OCI-LY7 (cell line): ENCODE data around the gene CIB2. TPM values are rescaled to one million over a fixed set of nuclear protein-coding genes. Genes with fewer than 3 reads are reported as not detected.

Experiments
- BruUV-seq: library from RNA; stranded (reverse); fragments of 400-500 nt; replicated peaks from 2 replicates; lab custom pipeline; 2021; lab: Mats Ljungman, UMichigan
- CTCF ChIA-PET: fragments of 300-600 bp; sonication (Branson Sonifier 250); formaldehyde crosslinking; loops from one replicate; lab custom pipeline; 2022; ENCODE audit warnings: antibody characterized with exemption; ENCODE audit not compliant: unreplicated experiment; lab: Charles Lee
- POLR2A ChIA-PET: fragments of 300-600 bp; sonication (Branson Sonifier 250); formaldehyde crosslinking; loops from one replicate; lab custom pipeline; 2022; ENCODE audit warnings: antibody characterized with exemption; lab: Charles Lee
- DNase-seq: peaks from one replicate; pipeline ENCODE4 v3.0.0-alpha.2; 2015; ENCODE audit warnings: low spot score
- H2AFZ ChIP-seq: fragments of 200-600 bp; sonication (generic), shearing (Covaris generic); 2 replicates; pipeline ENCODE4 v1.6.1; 2014; ENCODE audit warnings: mild to moderate bottlenecking, antibody characterized with exemption, low read length, moderate library complexity
- H3K27ac ChIP-seq: fragments of 200-600 bp; sonication (generic); 2 replicates; pipeline ENCODE4 v1.5.1; 2014; ENCODE audit warnings: mixed run types, low read depth, mild to moderate bottlenecking, moderate library complexity, low read length, inconsistent platforms; ENCODE audit not compliant: poor library complexity, severe bottlenecking
- H3K36me3 ChIP-seq: fragments of 200-600 bp; sonication (generic); 2 replicates; pipeline ENCODE4 v1.6.1; 2014; ENCODE audit warnings: mild to moderate bottlenecking, antibody characterized with exemption, low read length, moderate library complexity, mixed read lengths; ENCODE audit not compliant: insufficient read depth
- H3K4me1 ChIP-seq: fragments of 200-600 bp; sonication (generic); 2 replicates; pipeline ENCODE4 v1.5.1; 2014; ENCODE audit warnings: mild to moderate bottlenecking, low read length; ENCODE audit not compliant: insufficient read depth, poor library complexity, severe bottlenecking
- H3K4me2 ChIP-seq: fragments of 200-600 bp; sonication (generic); 2 replicates; pipeline ENCODE4 v1.6.1; 2014; ENCODE audit warnings: mild to moderate bottlenecking, low read length
- H3K4me3 ChIP-seq: fragments of 200-600 bp; sonication (generic); 2 replicates; pipeline ENCODE4 v1.5.1; 2014; ENCODE audit warnings: mild to moderate bottlenecking, low read depth, low read length; ENCODE audit not compliant: poor library complexity, severe bottlenecking
- H3K79me2 ChIP-seq: fragments of 200-600 bp; sonication (generic); 2 replicates; pipeline ENCODE4 v1.6.1; 2016; ENCODE audit warnings: low read depth, mild to moderate bottlenecking, low read length, moderate library complexity, mixed read lengths; ENCODE audit not compliant: insufficient read depth
- H3K9me2 ChIP-seq: fragments of 200-600 bp; sonication (generic); 2 replicates; pipeline ENCODE4 v1.6.1; 2016; ENCODE audit warnings: mild to moderate bottlenecking, low read length, mixed read lengths; ENCODE audit not compliant: insufficient read depth
- H3K9me3 ChIP-seq: fragments of 200-600 bp; sonication (generic); 2 replicates; pipeline ENCODE4 v1.6.1; 2014; ENCODE audit warnings: mild to moderate bottlenecking, mixed run types, low read length, mixed read lengths
- H4K20me1 ChIP-seq: fragments of 200-600 bp; sonication (generic); 2 replicates; pipeline ENCODE4 v1.6.1; 2014; ENCODE audit warnings: mild to moderate bottlenecking, antibody characterized with exemption, low read length, moderate library complexity, mixed read lengths; ENCODE audit not compliant: insufficient read depth
- EZH2phosphoT487 ChIP-seq: fragments of 200-600 bp; sonication (generic); IDR thresholded peaks from 2 replicates; pipeline ENCODE4 v1.6.1; 2018; ENCODE audit warnings: low read depth, borderline replicate concordance, mild to moderate bottlenecking, mixed run types, antibody characterized with exemption, low read length, moderate library complexity, mixed read lengths
- intact Hi-C: fragments of 100-400 bp; cut with micrococcal nuclease; formaldehyde crosslinking; loops from one replicate; pipeline ENCODE4 v1.10.0; 2022; ENCODE audit not compliant: unreplicated experiment
- total RNA-seq, 2 experiments: library from RNA; depleted of rRNA in 1 of 2; stranded (reverse); fragments of >200 nt in 1 of 2; shearing (Covaris generic) in 1 of 2; gene quantifications; 2 replicates each; pipeline ENCODE4 v1.2.3, GENCODE V29; 2014 to 2022
- TF ChIP-seq, protein P1 (sequence below): fragments of 200-600 bp; sonication (generic); conservative IDR thresholded peaks from 2 replicates; pipeline ENCODE4 v1.5.1; 2014; ENCODE audit warnings: mild to moderate bottlenecking, antibody characterized with exemption, low read length, moderate library complexity, mixed read lengths

Gene CIB2
- total RNA-seq, 2 experiments from 2014 or later = 0.36 to 5.0 TPM

DNA sequence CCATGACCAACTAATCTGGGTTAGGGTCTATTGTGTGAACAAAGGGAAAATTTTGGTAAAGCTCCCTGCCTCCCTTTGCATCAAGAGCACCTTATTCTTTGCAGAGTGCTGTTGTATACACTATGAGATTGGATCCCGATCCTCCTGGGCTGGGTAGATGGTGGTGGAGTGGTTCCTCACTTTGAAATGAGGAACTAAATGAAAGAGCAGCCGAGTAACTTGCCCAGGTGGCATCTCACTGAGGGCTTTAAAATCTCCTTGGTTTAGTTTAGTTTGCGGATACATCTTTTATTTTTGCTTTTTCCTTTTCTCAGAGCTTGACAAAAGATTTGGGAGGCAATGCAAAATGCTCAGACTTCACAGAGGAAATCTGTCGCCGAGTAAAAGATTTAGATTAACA, 37.4 kb upstream of the CIB2 start:
- DNase-seq = peak; percentile 64
- POLR2A ChIA-PET = interaction anchor here (1.4 kb wide), 1 partner anchor 13 kb away, joined by 3 read pairs; no protein-coding TSS in a partner anchor

DNA sequence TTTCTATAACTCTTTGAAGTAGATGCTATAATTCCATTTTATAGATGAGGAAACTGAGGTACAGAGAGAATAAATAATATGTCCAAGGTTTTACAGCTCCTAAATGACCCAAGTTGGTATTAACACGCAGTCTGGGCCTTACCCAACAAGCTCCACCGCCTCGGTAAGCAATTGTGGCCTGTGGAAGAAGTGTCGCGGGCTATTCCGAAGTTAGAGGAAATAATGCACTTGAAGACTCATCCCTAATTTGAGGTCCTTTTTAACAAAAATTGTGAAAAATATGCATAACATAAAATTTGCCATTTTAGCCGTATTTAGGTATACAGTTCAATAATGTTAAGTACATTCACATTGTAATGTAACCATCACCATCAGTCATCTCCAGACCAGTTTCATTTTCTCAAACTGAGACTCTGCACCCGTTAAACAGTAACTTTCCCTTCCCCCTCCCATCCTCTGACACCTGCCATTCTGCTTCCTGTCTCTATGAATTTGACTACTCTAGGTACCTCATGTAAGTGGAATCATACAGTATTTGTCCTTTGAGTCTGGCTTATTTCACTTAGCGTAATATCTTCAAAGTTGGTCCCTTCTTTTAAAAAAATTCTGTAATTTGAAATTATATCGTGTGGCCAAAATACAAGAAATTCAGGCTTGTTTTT, 36.1 kb upstream of the CIB2 start:
- no peak for TF ChIP-seq EZH2phosphoT487
- TF ChIP-seq, protein P1, sequence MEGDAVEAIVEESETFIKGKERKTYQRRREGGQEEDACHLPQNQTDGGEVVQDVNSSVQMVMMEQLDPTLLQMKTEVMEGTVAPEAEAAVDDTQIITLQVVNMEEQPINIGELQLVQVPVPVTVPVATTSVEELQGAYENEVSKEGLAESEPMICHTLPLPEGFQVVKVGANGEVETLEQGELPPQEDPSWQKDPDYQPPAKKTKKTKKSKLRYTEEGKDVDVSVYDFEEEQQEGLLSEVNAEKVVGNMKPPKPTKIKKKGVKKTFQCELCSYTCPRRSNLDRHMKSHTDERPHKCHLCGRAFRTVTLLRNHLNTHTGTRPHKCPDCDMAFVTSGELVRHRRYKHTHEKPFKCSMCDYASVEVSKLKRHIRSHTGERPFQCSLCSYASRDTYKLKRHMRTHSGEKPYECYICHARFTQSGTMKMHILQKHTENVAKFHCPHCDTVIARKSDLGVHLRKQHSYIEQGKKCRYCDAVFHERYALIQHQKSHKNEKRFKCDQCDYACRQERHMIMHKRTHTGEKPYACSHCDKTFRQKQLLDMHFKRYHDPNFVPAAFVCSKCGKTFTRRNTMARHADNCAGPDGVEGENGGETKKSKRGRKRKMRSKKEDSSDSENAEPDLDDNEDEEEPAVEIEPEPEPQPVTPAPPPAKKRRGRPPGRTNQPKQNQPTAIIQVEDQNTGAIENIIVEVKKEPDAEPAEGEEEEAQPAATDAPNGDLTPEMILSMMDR = no peak
- Histone ChIP-seq H3K9me2 (no peaks in the 10 kb centered on the region), H3K4me1 (peaks cover 58% of the 10 kb centered on the region), H3K4me3 (peak overlapping the region; percentile 28), H3K79me2 (peaks cover 10% of the 10 kb centered on the region; the same call in 1 of the 2 replicates), H3K9me3 (peaks cover 5% of the 10 kb centered on the region; the same call in 1 of the 2 replicates), H4K20me1 (no peaks in the 10 kb centered on the region), H3K4me2 (peak overlapping the region; percentile 65), H2AFZ (no peak overlapping the region), H3K36me3 (peaks cover 97% of the 10 kb centered on the region), H3K27ac (peak overlapping the region; percentile 94)
- intact Hi-C loops = no loop called here
- ChIA-PET CTCF (interaction anchor here (1.0 kb wide), 1 partner anchor 17 kb away, joined by 3 read pairs; no protein-coding TSS in a partner anchor), POLR2A (interaction anchor here (0.7 kb wide), 4 partner anchors 15 to 89 kb away, joined by 3 to 4 read pairs (median 3); no protein-coding TSS in a partner anchor)
- peak; percentile 84 for DNase-seq
- no TSS peak for BruUV-seq

More for the DNA sequence above, 37.4 kb upstream of the CIB2 start:
- H3K27ac ChIP-seq = peak overlapping the region; percentile 94
- peaks cover 64% of the 10 kb centered on the region for H3K4me1 ChIP-seq
- CTCF ChIA-PET = no interaction called here
- no peak overlapping the region; the same call in 1 of the 2 replicates for H2AFZ ChIP-seq
- no peaks in the 10 kb centered on the region for H4K20me1 ChIP-seq
- H3K9me3 ChIP-seq = peaks cover 9% of the 10 kb centered on the region; the same call in 1 of the 2 replicates
- no peaks in the 10 kb centered on the region for H3K9me2 ChIP-seq
- no TSS peak for BruUV-seq
- TF ChIP-seq, protein P1 = no peak
- TF ChIP-seq EZH2phosphoT487 = no peak
- intact Hi-C loops = no loop called here
- H3K36me3 ChIP-seq = peaks cover 94% of the 10 kb centered on the region
- peak overlapping the region; percentile 65 for H3K4me2 ChIP-seq
- H3K79me2 ChIP-seq = peaks cover 10% of the 10 kb centered on the region; the same call in 1 of the 2 replicates
- peak overlapping the region; percentile 3 for H3K4me3 ChIP-seq

DNA sequence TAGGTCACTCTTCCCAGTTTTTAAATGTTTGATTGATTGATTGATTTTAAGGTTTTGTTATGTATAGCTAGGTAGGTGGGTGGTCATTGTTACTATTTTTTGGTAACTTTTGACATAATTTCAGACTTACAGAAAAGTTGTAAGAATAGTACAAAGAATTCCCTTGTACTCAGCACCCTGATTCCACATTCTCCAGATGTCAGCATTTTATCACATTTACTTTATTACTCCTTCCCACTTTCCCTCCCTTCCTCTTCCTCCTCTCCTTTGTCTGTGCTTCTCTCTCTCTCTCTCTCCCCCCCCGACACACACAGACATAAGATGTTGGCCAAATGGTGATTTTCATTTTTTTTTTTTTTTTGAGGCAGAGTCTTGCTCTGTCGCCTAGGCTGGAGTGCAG, 32.8 kb upstream of the CIB2 start:
- H3K9me3 ChIP-seq = no peaks in the 10 kb centered on the region
- CTCF ChIA-PET = no interaction called here

More for the DNA sequence above, 32.8 kb upstream of the CIB2 start:
- Histone ChIP-seq H3K27ac (no peak overlapping the region), H3K36me3 (peaks cover 96% of the 10 kb centered on the region), H3K79me2 (peaks cover 3% of the 10 kb centered on the region; the same call in 1 of the 2 replicates), H3K4me3 (no peak overlapping the region), H4K20me1 (no peaks in the 10 kb centered on the region), H2AFZ (no peak overlapping the region), H3K9me2 (no peaks in the 10 kb centered on the region), H3K4me1 (peaks cover 26% of the 10 kb centered on the region), H3K4me2 (no peak overlapping the region)
- TF ChIP-seq EZH2phosphoT487 = no peak
- TF ChIP-seq, protein P1 = no peak
- BruUV-seq = no TSS peak
- intact Hi-C loops = no loop called here
- no peak for DNase-seq
- POLR2A ChIA-PET = no interaction called here
